GM10248 (cell line): ENCODE measurements around the gene RPS27L.

ENCODE experiments used
- CTCF ChIA-PET: fragments of 300-600 bp; sonication (Branson Sonifier 250); formaldehyde crosslinking; extraction: SDS; loops from one replicate; lab custom pipeline; 2021; ENCODE audit warnings: antibody characterized with exemption; lab: Yijun Ruan, JAX
- POLR2A ChIA-PET: fragments of 350-650 bp; sonication (Branson Sonifier 250); formaldehyde crosslinking; extraction: SDS; loops from one replicate; lab custom pipeline; 2020; ENCODE audit warnings: antibody characterized with exemption; lab: Yijun Ruan, JAX
- DNase-seq: peaks from one replicate; pipeline ENCODE4 v3.0.0; 2012; ENCODE audit errors: extremely low spot score
- CTCF ChIP-seq: IDR thresholded peaks from 2 replicates; pipeline ENCODE4 v1.5.1; 2012; ENCODE audit warnings: mild to moderate bottlenecking, low read depth; ENCODE audit errors: extremely low read depth, missing control alignments, control extremely low read depth

Gene RPS27L

GRCh38 chr15:63156755-63157117 is 541 bp downstream of the RPS27L start:
- no peak for DNase-seq

GRCh38 chr15:63156086-63156710 is 1.1 kb downstream of the RPS27L start:
- TF ChIP-seq CTCF: no peak
- ChIA-PET CTCF (interaction anchor here (1.0 to 1.4 kb wide), 4 partner anchors 8 to 108 kb away, joined by 3 to 5 read pairs (median 4); no protein-coding TSS in a partner anchor), POLR2A (interaction anchor here (1.0 kb wide), 1 partner anchor 8 kb away, joined by 3 read pairs; no protein-coding TSS in a partner anchor)
- no peak for DNase-seq

More at GRCh38 chr15:63156755-63157117, 541 bp downstream of the RPS27L start:
- POLR2A ChIA-PET: interaction anchor here (0.7 to 1.0 kb wide), 3 partner anchors 9 to 87 kb away, joined by 3 read pairs; no protein-coding TSS in a partner anchor
- no peak for TF ChIP-seq CTCF
- CTCF ChIA-PET: interaction anchor here (0.8 to 1.4 kb wide), 6 partner anchors 9 to 310 kb away, joined by 3 to 5 read pairs (median 4); no protein-coding TSS in a partner anchor

- CTCF ChIA-PET: interaction anchor here (1.0 kb wide), 2 partner anchors 9 to 108 kb away, joined by 3 read pairs; no protein-coding TSS in a partner anchor
Observed at GRCh38 chr15:63155486-63155885, 1.8 kb downstream of the RPS27L start.

GRCh38 chr15:63151665-63152064 is 5.6 kb downstream of the RPS27L start:
- TF ChIP-seq CTCF: no peak
- POLR2A ChIA-PET: no interaction called here
- DNase-seq: no peak
- CTCF ChIA-PET: interaction anchor here (1.4 kb wide), 1 partner anchor 13 kb away, joined by 3 read pairs; no protein-coding TSS in a partner anchor

More at GRCh38 chr15:63155486-63155885, 1.8 kb downstream of the RPS27L start:
- DNase-seq: no peak
- no peak for TF ChIP-seq CTCF
- POLR2A ChIA-PET: no interaction called here

GRCh38 chr15:63146684-63147083 is 10.6 kb downstream of the RPS27L start:
- POLR2A ChIA-PET: interaction anchor here (0.6 kb wide), 1 partner anchor 11 kb away, joined by 5 read pairs; no protein-coding TSS in a partner anchor
- no peak for TF ChIP-seq CTCF
- CTCF ChIA-PET: interaction anchor here (0.8 to 2.5 kb wide), 10 partner anchors 9 to 256 kb away, joined by 3 to 7 read pairs (median 4); no protein-coding TSS in a partner anchor
- no peak for DNase-seq

GRCh38 chr15:63145426-63145825 is 11.9 kb downstream of the RPS27L start:
- POLR2A ChIA-PET: no interaction called here
- CTCF ChIA-PET: interaction anchor here (1.0 to 1.5 kb wide), 2 partner anchors 10 to 11 kb away, joined by 3 read pairs; no protein-coding TSS in a partner anchor
- DNase-seq: no peak
- no peak for TF ChIP-seq CTCF
